ENCODE data around the gene MUSTN1.

DNA sequence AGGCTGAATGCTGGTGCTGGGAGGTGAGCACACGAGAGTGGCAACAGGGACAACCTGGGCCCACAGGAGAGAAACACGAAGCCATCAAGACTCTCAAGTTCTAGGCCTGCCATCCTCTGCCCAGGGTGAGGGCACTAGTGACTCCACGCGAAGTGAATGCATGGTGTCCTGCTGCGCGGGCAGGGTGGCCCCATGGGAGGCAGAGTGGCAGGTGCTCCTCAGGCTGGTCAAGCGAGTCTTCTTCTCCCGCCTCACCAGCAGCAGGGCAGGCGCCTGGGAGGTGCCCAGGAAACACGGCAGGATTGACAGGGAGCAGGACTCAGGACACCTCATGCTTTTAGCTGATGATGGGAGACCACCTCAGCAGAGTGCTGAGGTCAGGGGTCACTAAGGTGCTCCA is 35.7 kb upstream of the MUSTN1 start:
- TF ChIP-seq, protein P1, sequence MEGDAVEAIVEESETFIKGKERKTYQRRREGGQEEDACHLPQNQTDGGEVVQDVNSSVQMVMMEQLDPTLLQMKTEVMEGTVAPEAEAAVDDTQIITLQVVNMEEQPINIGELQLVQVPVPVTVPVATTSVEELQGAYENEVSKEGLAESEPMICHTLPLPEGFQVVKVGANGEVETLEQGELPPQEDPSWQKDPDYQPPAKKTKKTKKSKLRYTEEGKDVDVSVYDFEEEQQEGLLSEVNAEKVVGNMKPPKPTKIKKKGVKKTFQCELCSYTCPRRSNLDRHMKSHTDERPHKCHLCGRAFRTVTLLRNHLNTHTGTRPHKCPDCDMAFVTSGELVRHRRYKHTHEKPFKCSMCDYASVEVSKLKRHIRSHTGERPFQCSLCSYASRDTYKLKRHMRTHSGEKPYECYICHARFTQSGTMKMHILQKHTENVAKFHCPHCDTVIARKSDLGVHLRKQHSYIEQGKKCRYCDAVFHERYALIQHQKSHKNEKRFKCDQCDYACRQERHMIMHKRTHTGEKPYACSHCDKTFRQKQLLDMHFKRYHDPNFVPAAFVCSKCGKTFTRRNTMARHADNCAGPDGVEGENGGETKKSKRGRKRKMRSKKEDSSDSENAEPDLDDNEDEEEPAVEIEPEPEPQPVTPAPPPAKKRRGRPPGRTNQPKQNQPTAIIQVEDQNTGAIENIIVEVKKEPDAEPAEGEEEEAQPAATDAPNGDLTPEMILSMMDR (IDR thresholded peaks at IDR 0.05), result no peak
- TF ChIP-seq SIN3A (IDR thresholded peaks at IDR 0.05; ENCODE audit: borderline replicate concordance, insufficient read depth, low read depth, low read length) (no peak), POLR2AphosphoS5 (IDR thresholded peaks at IDR 0.05; ENCODE audit: low read depth, low read length) (no peak), TCF7L2 (IDR thresholded peaks at IDR 0.05; ENCODE audit: low read depth, low read length) (no peak)
- TF ChIP-seq, protein P2, sequence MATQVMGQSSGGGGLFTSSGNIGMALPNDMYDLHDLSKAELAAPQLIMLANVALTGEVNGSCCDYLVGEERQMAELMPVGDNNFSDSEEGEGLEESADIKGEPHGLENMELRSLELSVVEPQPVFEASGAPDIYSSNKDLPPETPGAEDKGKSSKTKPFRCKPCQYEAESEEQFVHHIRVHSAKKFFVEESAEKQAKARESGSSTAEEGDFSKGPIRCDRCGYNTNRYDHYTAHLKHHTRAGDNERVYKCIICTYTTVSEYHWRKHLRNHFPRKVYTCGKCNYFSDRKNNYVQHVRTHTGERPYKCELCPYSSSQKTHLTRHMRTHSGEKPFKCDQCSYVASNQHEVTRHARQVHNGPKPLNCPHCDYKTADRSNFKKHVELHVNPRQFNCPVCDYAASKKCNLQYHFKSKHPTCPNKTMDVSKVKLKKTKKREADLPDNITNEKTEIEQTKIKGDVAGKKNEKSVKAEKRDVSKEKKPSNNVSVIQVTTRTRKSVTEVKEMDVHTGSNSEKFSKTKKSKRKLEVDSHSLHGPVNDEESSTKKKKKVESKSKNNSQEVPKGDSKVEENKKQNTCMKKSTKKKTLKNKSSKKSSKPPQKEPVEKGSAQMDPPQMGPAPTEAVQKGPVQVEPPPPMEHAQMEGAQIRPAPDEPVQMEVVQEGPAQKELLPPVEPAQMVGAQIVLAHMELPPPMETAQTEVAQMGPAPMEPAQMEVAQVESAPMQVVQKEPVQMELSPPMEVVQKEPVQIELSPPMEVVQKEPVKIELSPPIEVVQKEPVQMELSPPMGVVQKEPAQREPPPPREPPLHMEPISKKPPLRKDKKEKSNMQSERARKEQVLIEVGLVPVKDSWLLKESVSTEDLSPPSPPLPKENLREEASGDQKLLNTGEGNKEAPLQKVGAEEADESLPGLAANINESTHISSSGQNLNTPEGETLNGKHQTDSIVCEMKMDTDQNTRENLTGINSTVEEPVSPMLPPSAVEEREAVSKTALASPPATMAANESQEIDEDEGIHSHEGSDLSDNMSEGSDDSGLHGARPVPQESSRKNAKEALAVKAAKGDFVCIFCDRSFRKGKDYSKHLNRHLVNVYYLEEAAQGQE (IDR thresholded peaks at IDR 0.05; ENCODE audit: insufficient read depth in 1 of 2, low read depth in 2 of 2, low read length in 1 of 2), result no peak
